ENCODE measurements around the gene ANKRD45. TPM values are rescaled to one million over a fixed set of nuclear protein-coding genes. Genes with fewer than 3 reads are reported as not detected.
"Not testable (repeated sequence)": the region's sequence is repeated elsewhere in the genome, so short reads cannot be mapped to it uniquely, and the experiment has no call there.

Gene ANKRD45
- total and polyA plus RNA-seq, 3 experiments from 2014 or later, result not detected

DNA sequence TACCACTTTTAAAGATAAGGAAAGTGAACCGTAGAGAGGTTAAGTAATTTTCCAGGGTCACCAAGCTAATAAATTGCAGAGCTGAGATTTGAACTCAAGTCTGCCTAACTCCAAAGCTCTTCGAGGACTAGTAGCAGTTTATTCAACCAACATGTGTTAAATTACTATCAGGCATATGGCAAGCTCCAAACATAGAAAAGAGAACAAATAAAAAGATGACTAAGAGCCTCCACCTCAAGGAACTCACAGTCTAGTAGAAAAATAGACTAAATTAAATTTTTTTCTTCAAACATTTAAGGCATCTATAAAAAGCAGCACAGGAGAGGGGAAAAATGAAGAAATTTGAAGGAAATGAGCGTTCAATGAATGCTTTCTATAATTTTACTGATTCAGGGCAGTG lies 89.0 kb downstream of the ANKRD45 start:
- peaks cover 0 to 1% (median 0%) of the 10 kb centered on the region in 3 donors for H3K4me1 Mint-ChIP-seq
- H3K36me3 Mint-ChIP-seq, result peaks cover 0 to 1% (median 0%) of the 10 kb centered on the region in 3 donors
- CTCF ChIA-PET, result no interaction called here

DNA sequence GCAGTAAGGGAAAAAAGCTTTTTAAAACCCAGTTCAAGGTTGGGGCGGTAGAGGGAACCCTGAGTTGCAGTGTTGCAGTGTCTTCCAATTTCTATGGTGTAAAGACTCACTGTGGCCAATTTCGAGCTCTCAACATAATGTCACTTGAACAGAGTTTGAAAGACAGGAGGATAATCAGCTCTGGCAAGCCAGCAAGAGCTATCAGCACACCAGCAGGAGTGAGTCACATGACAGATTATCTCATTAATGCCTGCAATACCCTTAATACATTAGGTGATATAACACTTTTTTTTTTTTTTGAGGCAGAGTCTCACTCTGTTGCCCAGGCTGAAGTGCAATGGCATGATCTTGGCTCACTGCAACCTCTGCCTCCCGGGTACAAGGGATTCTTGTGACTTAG lies 89.6 kb downstream of the ANKRD45 start:
- peaks cover 0 to 1% (median 0%) of the 10 kb centered on the region in 3 donors for H3K36me3 Mint-ChIP-seq
- H3K27me3 ChIP-seq (ENCODE audit: insufficient read depth, low read length, poor library complexity, severe bottlenecking), result no peaks in the 10 kb centered on the region
- H3K4me3 Mint-ChIP-seq, result no peak overlapping the region
- POLR2A ChIA-PET, result no interaction called here
- H3K4me3 ChIP-seq (ENCODE audit: low read length), result no peak overlapping the region
- no peaks in the 10 kb centered on the region for H3K36me3 ChIP-seq (ENCODE audit: insufficient read depth, low read length)
- H3K27ac ChIP-seq (ENCODE audit: low read depth, low read length), result no peak overlapping the region
- peaks cover 0 to 1% (median 0%) of the 10 kb centered on the region in 3 donors for H3K4me1 Mint-ChIP-seq
- DNase-seq, result no peak
- H3K27me3 Mint-ChIP-seq, result peaks cover 0 to 4% of the 10 kb centered on the region in 2 donors
- CTCF ChIA-PET, result no interaction called here
- H3K9me3 Mint-ChIP-seq, result no peaks in the 10 kb centered on the region
- H3K27ac Mint-ChIP-seq, result no peak overlapping the region
- no peaks in the 10 kb centered on the region for H3K4me1 ChIP-seq (ENCODE audit: insufficient read depth, low read length)
- no peaks in the 10 kb centered on the region for H3K9me3 ChIP-seq (ENCODE audit: low read length)

More for the DNA sequence above, 89.0 kb downstream of the ANKRD45 start:
- no peak for DNase-seq
- Histone ChIP-seq H3K36me3 (ENCODE audit: insufficient read depth, low read length) (no peaks in the 10 kb centered on the region), H3K4me3 (ENCODE audit: low read length) (no peak overlapping the region), H3K4me1 (ENCODE audit: insufficient read depth, low read length) (no peaks in the 10 kb centered on the region), H3K27me3 (ENCODE audit: insufficient read depth, low read length, poor library complexity, severe bottlenecking) (no peaks in the 10 kb centered on the region), H3K27ac (ENCODE audit: low read depth, low read length) (no peak overlapping the region), H3K9me3 (ENCODE audit: low read length) (no peaks in the 10 kb centered on the region)
- Mint-ChIP-seq H3K27ac (no peak overlapping the region), H3K4me3 (no peak overlapping the region), H3K9me3 (no peaks in the 10 kb centered on the region), H3K27me3 (peaks cover 0 to 4% of the 10 kb centered on the region in 2 donors)
- POLR2A ChIA-PET, result no interaction called here

DNA sequence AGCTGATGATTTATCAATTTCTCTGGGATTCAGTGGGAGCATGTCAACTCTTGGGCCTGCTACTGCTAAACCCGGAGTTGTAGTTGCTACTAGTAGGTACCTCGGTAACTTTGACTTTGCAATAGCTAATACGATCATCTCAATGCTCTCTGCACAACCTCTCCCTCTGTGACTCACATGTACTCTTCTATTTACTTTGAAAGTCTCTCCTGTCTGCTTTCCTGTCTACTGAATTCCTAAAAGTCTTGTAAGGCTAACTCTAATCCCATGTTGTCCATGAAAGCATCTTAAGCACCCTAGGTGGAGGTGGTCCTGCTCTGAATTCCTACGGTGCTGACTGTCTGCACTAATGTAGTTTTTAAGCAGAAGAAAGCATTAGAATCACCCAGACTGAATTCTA lies 96.1 kb downstream of the ANKRD45 start:
- no peaks in the 10 kb centered on the region for H3K4me1 ChIP-seq (ENCODE audit: insufficient read depth, low read length)
- no peaks in the 10 kb centered on the region for H3K9me3 ChIP-seq (ENCODE audit: low read length)
- no peak for DNase-seq
- Mint-ChIP-seq H3K27ac (peak overlapping the region in 1 of 8 donors; percentile 3), H3K4me3 (no peak overlapping the region), H3K27me3 (peaks cover 0 to 4% of the 10 kb centered on the region in 2 donors), H3K36me3 (peaks cover 0 to 7% (median 1%) of the 10 kb centered on the region in 3 donors), H3K4me1 (peaks cover 0 to 10% (median 4%) of the 10 kb centered on the region in 3 donors), H3K9me3 (peaks cover 0 to 2% (median 0%) of the 10 kb centered on the region in 5 donors)
- CTCF ChIA-PET, result no interaction called here
- POLR2A ChIA-PET, result no interaction called here
- H3K27ac ChIP-seq (ENCODE audit: low read depth, low read length), result no peak overlapping the region
- no peaks in the 10 kb centered on the region for H3K36me3 ChIP-seq (ENCODE audit: insufficient read depth, low read length)
- no peaks in the 10 kb centered on the region for H3K27me3 ChIP-seq (ENCODE audit: insufficient read depth, low read length, poor library complexity, severe bottlenecking)
- no peak overlapping the region for H3K4me3 ChIP-seq (ENCODE audit: low read length)

DNA sequence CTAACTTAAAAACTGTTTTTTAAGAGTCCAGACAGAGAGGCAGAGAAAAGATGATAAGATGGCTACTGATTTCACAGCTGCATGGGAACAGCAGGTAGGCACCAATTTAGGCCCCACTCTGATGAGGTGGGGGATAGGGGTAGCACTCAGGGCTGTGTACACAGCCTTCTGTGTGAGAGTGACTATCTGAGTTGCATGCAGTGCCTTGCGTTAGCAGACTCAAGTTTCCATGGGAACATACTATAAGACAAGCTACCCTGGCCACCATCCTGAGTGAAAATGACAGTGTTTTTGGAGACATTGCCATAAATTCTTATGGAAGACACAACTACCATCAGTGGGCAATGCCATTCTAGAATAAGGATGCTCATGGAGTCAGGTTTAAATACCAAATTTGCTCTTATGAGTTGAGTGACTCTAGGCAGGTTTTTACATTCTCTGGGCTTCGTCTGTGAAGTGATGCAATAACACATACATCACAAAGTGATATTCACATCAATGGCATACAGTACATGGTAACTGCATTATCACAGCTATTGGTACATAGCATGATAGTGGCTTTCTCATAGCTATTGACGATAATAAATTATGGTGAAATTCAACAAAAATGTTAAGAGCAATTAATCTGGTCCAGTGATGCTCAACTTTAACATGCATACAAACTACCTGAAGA lies 97.3 kb downstream of the ANKRD45 start:
- Histone ChIP-seq H3K27me3 (ENCODE audit: insufficient read depth, low read length, poor library complexity, severe bottlenecking) (no peaks in the 10 kb centered on the region), H3K36me3 (ENCODE audit: insufficient read depth, low read length) (no peaks in the 10 kb centered on the region), H3K4me1 (ENCODE audit: insufficient read depth, low read length) (no peaks in the 10 kb centered on the region), H3K4me3 (ENCODE audit: low read length) (no peak overlapping the region), H3K9me3 (ENCODE audit: low read length) (no peaks in the 10 kb centered on the region), H3K27ac (ENCODE audit: low read depth, low read length) (no peak overlapping the region)
- H3K36me3 Mint-ChIP-seq, result peaks cover 0 to 19% (median 1%) of the 10 kb centered on the region in 3 donors
- CTCF ChIA-PET, result no interaction called here
- H3K4me3 Mint-ChIP-seq, result no peak overlapping the region
- H3K27me3 Mint-ChIP-seq, result peaks cover 5 to 9% of the 10 kb centered on the region in 2 donors
- H3K9me3 Mint-ChIP-seq, result peaks cover 0 to 12% (median 5%) of the 10 kb centered on the region in 5 donors
- POLR2A ChIA-PET, result no interaction called here
- H3K27ac Mint-ChIP-seq, result peak overlapping the region in 1 of 8 donors; percentile 16
- no peak for DNase-seq
- peaks cover 0 to 10% (median 4%) of the 10 kb centered on the region in 3 donors for H3K4me1 Mint-ChIP-seq

DNA sequence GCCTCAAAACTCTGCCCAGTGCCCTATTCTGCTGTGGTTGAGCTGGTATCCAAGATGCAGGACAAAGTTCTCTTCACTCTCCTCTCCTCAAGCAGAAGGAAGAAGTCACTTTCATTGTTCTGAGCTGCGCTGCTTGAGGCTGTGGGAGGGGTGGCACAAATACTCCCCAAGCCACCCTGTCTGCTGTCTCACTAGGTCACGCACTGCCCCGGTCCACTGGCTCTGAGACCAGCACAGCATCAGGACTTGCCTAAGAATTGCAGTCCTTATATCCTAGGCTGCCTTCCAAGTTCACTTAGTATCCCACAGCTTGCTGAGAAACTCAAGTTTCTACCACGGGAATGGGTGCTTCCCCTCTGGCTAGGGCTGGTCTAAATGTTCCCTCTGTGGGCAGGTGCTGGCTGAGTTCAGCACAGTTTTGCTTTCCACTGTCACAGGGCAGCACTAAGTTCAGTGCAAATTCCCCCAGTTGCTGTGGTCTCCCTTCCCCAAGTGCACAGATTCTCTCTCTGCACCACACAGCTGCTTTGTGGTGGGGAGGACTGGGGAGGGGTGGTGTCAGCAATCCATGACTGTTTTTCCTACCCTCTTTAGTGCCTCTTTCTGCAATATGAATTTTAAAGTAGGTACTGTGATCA lies 99.2 kb downstream of the ANKRD45 start:
- no peak overlapping the region for H3K4me3 ChIP-seq (ENCODE audit: low read length)
- Mint-ChIP-seq H3K9me3 (peaks cover 3 to 22% (median 18%) of the 10 kb centered on the region in 5 donors), H3K27ac (no peak overlapping the region), H3K36me3 (peaks cover 0 to 32% (median 5%) of the 10 kb centered on the region in 3 donors), H3K27me3 (peaks cover 5 to 9% of the 10 kb centered on the region in 2 donors), H3K4me3 (peak overlapping the region in 1 of 7 donors; percentile 32), H3K4me1 (peaks cover 0 to 10% (median 3%) of the 10 kb centered on the region in 3 donors)
- no peak overlapping the region for H3K27ac ChIP-seq (ENCODE audit: low read depth, low read length)
- H3K27me3 ChIP-seq (ENCODE audit: insufficient read depth, low read length, poor library complexity, severe bottlenecking), result no peaks in the 10 kb centered on the region
- no peak for DNase-seq
- ChIA-PET CTCF (no interaction called here), POLR2A (no interaction called here)
- no peaks in the 10 kb centered on the region for H3K4me1 ChIP-seq (ENCODE audit: insufficient read depth, low read length)
- no peaks in the 10 kb centered on the region for H3K9me3 ChIP-seq (ENCODE audit: low read length)
- no peaks in the 10 kb centered on the region for H3K36me3 ChIP-seq (ENCODE audit: insufficient read depth, low read length)

DNA sequence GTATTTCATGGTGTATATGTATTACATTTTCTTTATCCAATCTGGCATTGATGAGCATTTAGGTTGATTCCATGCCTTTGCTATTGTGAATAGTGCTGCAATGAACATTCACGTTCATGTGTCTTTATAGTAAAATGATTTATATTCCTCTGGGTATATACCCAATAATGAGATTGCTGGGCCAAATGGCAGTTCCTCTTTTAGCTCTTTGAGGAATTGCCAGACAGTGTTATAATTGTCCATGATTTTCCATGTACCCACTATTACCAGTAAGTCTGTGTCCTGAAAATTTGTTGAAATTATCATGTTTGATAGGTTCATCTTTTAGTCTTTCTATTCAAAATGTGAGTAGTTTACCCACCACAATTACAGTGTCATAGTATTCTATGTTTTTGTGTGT lies 101.2 kb downstream of the ANKRD45 start:
- POLR2A ChIA-PET, result no interaction called here
- H3K27me3 ChIP-seq (ENCODE audit: insufficient read depth, low read length, poor library complexity, severe bottlenecking), result no peaks in the 10 kb centered on the region
- CTCF ChIA-PET, result no interaction called here

DNA sequence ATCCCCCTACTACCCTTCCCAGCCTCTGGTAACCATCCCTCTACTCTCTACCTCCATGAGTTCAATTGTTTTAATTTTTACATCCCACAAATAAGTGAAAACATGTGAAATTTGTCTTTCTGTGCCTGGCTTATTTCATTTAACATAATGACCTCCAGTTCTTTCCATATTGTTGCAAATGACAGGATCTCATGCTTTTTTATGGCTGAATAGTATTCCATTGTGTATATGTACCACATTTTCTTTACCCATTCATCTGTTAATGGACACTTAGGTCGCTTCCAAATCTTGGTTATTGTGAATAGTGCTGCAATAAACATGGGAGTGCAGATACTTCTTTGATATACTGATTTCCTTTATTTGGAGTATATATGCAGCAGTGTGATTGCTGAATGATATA lies 105.8 kb downstream of the ANKRD45 start:
- H3K36me3 ChIP-seq (ENCODE audit: insufficient read depth, low read length); H3K27ac Mint-ChIP-seq; H3K27ac ChIP-seq (ENCODE audit: low read depth, low read length); H3K4me3 ChIP-seq (ENCODE audit: low read length); H3K9me3 ChIP-seq (ENCODE audit: low read length); CTCF ChIA-PET; H3K4me3 Mint-ChIP-seq; H3K4me1 Mint-ChIP-seq; DNase-seq; H3K4me1 ChIP-seq (ENCODE audit: insufficient read depth, low read length); H3K27me3 Mint-ChIP-seq; H3K27me3 ChIP-seq (ENCODE audit: insufficient read depth, low read length, poor library complexity, severe bottlenecking); POLR2A ChIA-PET: not testable (repeated sequence)
- Mint-ChIP-seq H3K36me3 (peaks cover 0 to 34% (median 5%) of the 10 kb centered on the region in 3 donors), H3K9me3 (peaks cover 3 to 22% (median 18%) of the 10 kb centered on the region in 5 donors)

More for the DNA sequence above, 101.2 kb downstream of the ANKRD45 start:
- Histone ChIP-seq H3K36me3 (ENCODE audit: insufficient read depth, low read length) (no peaks in the 10 kb centered on the region), H3K27ac (ENCODE audit: low read depth, low read length) (no peak overlapping the region), H3K9me3 (ENCODE audit: low read length) (no peaks in the 10 kb centered on the region), H3K4me1 (ENCODE audit: insufficient read depth, low read length) (no peaks in the 10 kb centered on the region), H3K4me3 (ENCODE audit: low read length) (no peak overlapping the region)
- Mint-ChIP-seq H3K9me3 (peaks cover 3 to 22% (median 18%) of the 10 kb centered on the region in 5 donors), H3K4me1 (peaks cover 0 to 10% (median 3%) of the 10 kb centered on the region in 3 donors), H3K4me3 (no peak overlapping the region), H3K27me3 (peaks cover 7 to 9% of the 10 kb centered on the region in 2 donors), H3K36me3 (peaks cover 0 to 39% (median 5%) of the 10 kb centered on the region in 3 donors), H3K27ac (no peak overlapping the region)
- no peak for DNase-seq

DNA sequence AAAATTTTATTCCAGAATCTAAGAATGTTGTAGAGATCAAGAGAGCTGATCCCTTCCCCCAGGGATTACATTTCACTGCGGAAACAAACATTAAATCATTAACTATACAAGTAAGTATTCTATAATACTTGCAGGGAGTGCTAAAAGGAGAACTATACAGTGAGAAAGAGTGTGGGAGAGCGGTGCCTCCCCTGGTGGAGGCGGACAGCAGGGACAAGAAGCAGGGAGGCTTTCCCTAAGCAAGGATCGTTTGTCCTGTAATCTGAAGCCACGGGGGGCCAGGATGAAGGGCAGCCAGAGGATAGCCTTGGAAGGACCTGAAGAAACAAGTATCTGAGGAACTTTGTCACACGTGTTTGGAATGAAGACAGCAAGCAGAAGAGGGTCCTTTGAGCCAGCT lies 106.8 kb downstream of the ANKRD45 start:
- H3K4me3 Mint-ChIP-seq, result no peak overlapping the region
- H3K4me1 ChIP-seq (ENCODE audit: insufficient read depth, low read length), result no peaks in the 10 kb centered on the region
- DNase-seq, result no peak
- H3K9me3 Mint-ChIP-seq, result peaks cover 3 to 18% (median 15%) of the 10 kb centered on the region in 5 donors
- peaks cover 0 to 25% (median 5%) of the 10 kb centered on the region in 3 donors for H3K36me3 Mint-ChIP-seq
- ChIA-PET POLR2A (no interaction called here), CTCF (no interaction called here)
- no peaks in the 10 kb centered on the region for H3K9me3 ChIP-seq (ENCODE audit: low read length)
- H3K27me3 ChIP-seq (ENCODE audit: insufficient read depth, low read length, poor library complexity, severe bottlenecking), result no peaks in the 10 kb centered on the region
- H3K27ac Mint-ChIP-seq, result peak overlapping the region in 1 of 8 donors; percentile 77
- H3K4me3 ChIP-seq (ENCODE audit: low read length), result no peak overlapping the region
- no peaks in the 10 kb centered on the region for H3K36me3 ChIP-seq (ENCODE audit: insufficient read depth, low read length)
- H3K4me1 Mint-ChIP-seq, result peaks cover 0 to 4% (median 0%) of the 10 kb centered on the region in 3 donors
- H3K27ac ChIP-seq (ENCODE audit: low read depth, low read length), result no peak overlapping the region
- H3K27me3 Mint-ChIP-seq, result peaks cover 0 to 3% of the 10 kb centered on the region in 2 donors
